K562 (cell line): ENCODE measurements around the gene FMN2. TPM values are rescaled to one million over a fixed set of nuclear protein-coding genes. Genes with fewer than 3 reads are reported as not detected.

Source experiments
- ATAC-seq: fragments of 200-7000 bp; cut with Tn5 transposase; 3 replicates; pipeline ENCODE4 v1.9.1; 2020; ENCODE audit warnings: moderate library complexity
- BruUV-seq: library from RNA; stranded (reverse); fragments of 400-500 nt; replicated peaks from 2 replicates; lab custom pipeline; 2021; lab: Mats Ljungman, UMichigan
- CTCF ChIA-PET: fragments of 300-600 bp; formaldehyde crosslinking; extraction: SDS; loops from one replicate; lab custom pipeline; 2021; ENCODE audit warnings: low intra/inter-chr PET ratio; lab: Yijun Ruan, JAX
- POLR2A ChIA-PET: fragments of 300-600, 350-650 bp; sonication (Branson Sonifier 250); formaldehyde crosslinking; extraction: SDS; loops from one replicate; lab custom pipeline; 2021; ENCODE audit warnings: antibody characterized with exemption, inconsistent platforms; lab: Yijun Ruan, JAX
- DNase-seq, 4 experiments: peaks; one replicate each; pipeline versions ENCODE4 v3.0.0 to v3.0.0-alpha.2; 2011 to 2018; ENCODE audit warnings: low spot score in 3 of 4, mixed read lengths in 3 of 4; ENCODE audit errors: extremely low read depth in 1 of 4
- FAIRE-seq: peaks from 2 replicates; lab custom pipeline; 2011; peaks lifted over from hg19 to GRCh38; lab: Jason Lieb, UNC
- H2AFZ ChIP-seq: 2 replicates; pipeline ENCODE4 v1.6.0; 2011; ENCODE audit warnings: low read depth, low read length, control low read depth, inconsistent platforms
- H3K27ac ChIP-seq: fragments of 200-600 bp; 3 replicates; pipeline ENCODE4 v1.8.0; 2011; ENCODE audit warnings: low read depth, mild to moderate bottlenecking, control low read depth, inconsistent platforms, low read length, moderate library complexity, mixed read lengths; ENCODE audit errors: extremely low read depth
- H3K27me3 ChIP-seq, 2 experiments: fragments of 300-600 bp in 1 of 2; 2 replicates in 1 of 2; 3 replicates in 1 of 2; pipeline versions ENCODE4 v1.6.0 to v1.8.0; 2011; ENCODE audit warnings: inconsistent platforms in 2 of 2, low read length in 2 of 2, mild to moderate bottlenecking in 1 of 2, mixed read lengths in 1 of 2, moderate library complexity in 1 of 2; ENCODE audit not compliant: control insufficient read depth in 2 of 2, insufficient read depth in 2 of 2
- H3K36me3 ChIP-seq: fragments of 300-600 bp; 3 replicates; pipeline ENCODE4 v1.8.0; 2011; ENCODE audit warnings: mild to moderate bottlenecking, low read length, inconsistent platforms; ENCODE audit not compliant: control insufficient read depth, insufficient read depth
- H3K4me1 ChIP-seq, 2 experiments: fragments of 200-600 bp in 1 of 2; replicated peaks in 1 of 2; 2 replicates in 1 of 2; 3 replicates in 1 of 2; pipeline versions ENCODE4 v1.5.1 to v1.8.0; 2011; ENCODE audit warnings: inconsistent platforms in 2 of 2, low read length in 2 of 2, mild to moderate bottlenecking in 1 of 2, mixed read lengths in 1 of 2, moderate library complexity in 1 of 2; ENCODE audit not compliant: control insufficient read depth in 2 of 2, insufficient read depth in 2 of 2
- H3K4me2 ChIP-seq: 2 replicates; pipeline ENCODE4 v1.6.1; 2011; ENCODE audit warnings: low read length, control low read depth, inconsistent platforms, mixed read lengths; ENCODE audit not compliant: insufficient read depth
- H3K4me3 ChIP-seq: fragments of 200-600 bp; sonication (generic), shearing (Covaris generic); 2 replicates; pipeline ENCODE4 v1.5.1; 2016; ENCODE audit warnings: control low read depth, inconsistent platforms
- H3K79me2 ChIP-seq: fragments of 200-600 bp; 3 replicates; pipeline ENCODE4 v1.8.0; 2011; ENCODE audit warnings: low read length, inconsistent platforms; ENCODE audit not compliant: control insufficient read depth, insufficient read depth
- H3K9ac ChIP-seq, 2 experiments: 2 replicates each; pipeline versions ENCODE4 v1.6.0 to v1.6.1; 2011; ENCODE audit warnings: low read depth in 2 of 2, low read length in 2 of 2, control low read depth in 1 of 2, inconsistent platforms in 1 of 2, mild to moderate bottlenecking in 1 of 2, mixed read lengths in 1 of 2; ENCODE audit not compliant: insufficient read depth in 1 of 2
- H3K9me1 ChIP-seq: one replicate; pipeline ENCODE4 v1.6.0; 2011; ENCODE audit warnings: inconsistent platforms, mild to moderate bottlenecking, low read length, moderate library complexity; ENCODE audit not compliant: control insufficient read depth, insufficient read depth
- H3K9me3 ChIP-seq: replicated peaks from 2 replicates; pipeline ENCODE4 v1.5.1; 2011; ENCODE audit warnings: low read depth, low read length, inconsistent platforms; ENCODE audit not compliant: control insufficient read depth, insufficient read depth
- H4K20me1 ChIP-seq: replicated peaks from 2 replicates; pipeline ENCODE4 v1.6.1; 2011; ENCODE audit warnings: low read length, inconsistent platforms, mixed read lengths; ENCODE audit not compliant: control insufficient read depth, insufficient read depth
- AFF4 ChIP-seq: sonication (generic); formaldehyde crosslinking; IDR thresholded peaks from 2 replicates; pipeline ENCODE4 v1.8.0; 2023; ENCODE audit warnings: mild to moderate bottlenecking, missing genetic modification reagents
- BCLAF1 ChIP-seq, 2 experiments: fragments of 450-650 bp in 1 of 2; IDR thresholded peaks; 2 replicates each; pipeline ENCODE4 v1.6.1; 2011 to 2017; ENCODE audit warnings: low read depth in 2 of 2, antibody characterized with exemption in 1 of 2, borderline replicate concordance in 1 of 2, low read length in 1 of 2, mild to moderate bottlenecking in 1 of 2, mixed read lengths in 1 of 2; ENCODE audit not compliant: control insufficient read depth in 1 of 2
- FOSL1 ChIP-seq: fragments of 200-800 bp; sonication (Bioruptor generic); conservative IDR thresholded peaks from 2 replicates; pipeline ENCODE4 v1.6.1; 2016; ENCODE audit warnings: missing genetic modification characterization, missing compliant biosample characterization
- HEY1 ChIP-seq: fragments of 250-450 bp; sonication (Bioruptor Pico); IDR thresholded peaks from 2 replicates; pipeline ENCODE4 v1.5.0; 2020; ENCODE audit warnings: mild to moderate bottlenecking, moderate library complexity, borderline replicate concordance
- MBD1 ChIP-seq: fragments of 250-450 bp; sonication (Bioruptor Pico); IDR thresholded peaks from 2 replicates; pipeline ENCODE4 v1.8.0; 2022; ENCODE audit warnings: inconsistent platforms
- PHF21A ChIP-seq: fragments of 450-650 bp; IDR thresholded peaks from 2 replicates; pipeline ENCODE4 v1.6.1; 2017; ENCODE audit warnings: low read depth, borderline replicate concordance
- TAF9B ChIP-seq: fragments of 450-650 bp; IDR thresholded peaks from 2 replicates; pipeline ENCODE4 v1.6.1; 2018; ENCODE audit warnings: mild to moderate bottlenecking; ENCODE audit not compliant: partially characterized antibody
- TFAP4 ChIP-seq: sonication (generic); formaldehyde crosslinking; IDR thresholded peaks from 2 replicates; pipeline ENCODE4 v1.8.0; 2022; ENCODE audit warnings: missing genetic modification reagents, mild to moderate bottlenecking, moderate library complexity, borderline replicate concordance
- ZNF217 ChIP-seq: sonication (generic); formaldehyde crosslinking; IDR thresholded peaks from 2 replicates; pipeline ENCODE4 v1.8.0; 2022; ENCODE audit warnings: mild to moderate bottlenecking, missing genetic modification reagents
- ZNF561 ChIP-seq: fragments of 450-650 bp; formaldehyde crosslinking; conservative IDR thresholded peaks from 2 replicates; pipeline ENCODE4 v1.4.0; 2020; ENCODE audit warnings: mild to moderate bottlenecking, moderate library complexity
- ZNF778 ChIP-seq: fragments of 450-650 bp; formaldehyde crosslinking; IDR thresholded peaks from 2 replicates; pipeline ENCODE4 v1.4.0; 2020; ENCODE audit warnings: mild to moderate bottlenecking, moderate library complexity
- WGBS: fragments of 100-300 bp; shearing (Covaris generic); methylation state at CpG from one replicate; pipeline ENCODE4 v1.1.6; 2016; ENCODE audit warnings: low coverage, mixed read lengths; ENCODE audit not compliant: insufficient coverage; ENCODE audit errors: missing lambda C conversion rate; 5-methylcytosine and 5-hydroxymethylcytosine counted together
- in situ Hi-C: fragments of 300-500 bp; cut with MboI; formaldehyde crosslinking; loops from 4 replicates; pipeline ENCODE4 v1.15.0; 2018; ENCODE audit warnings: inconsistent platforms, mixed read lengths
- intact Hi-C: fragments of 100-400 bp; cut with micrococcal nuclease; formaldehyde crosslinking; loops from 2 replicates; pipeline ENCODE4 v1.14.2; 2022
- polyA plus RNA-seq, 8 experiments: library from polyadenylated mRNA; depleted of rRNA in 4 of 8; stranded (reverse) in 5 of 8; unstranded in 3 of 8; fragments of >200 nt; fragmentation: Nextera tagmentation in 2 of 8; fragmentation: Illumina TruSeq in 1 of 8; extraction: Ambion mirVana in 2 of 8; extraction: Trizol in 1 of 8; gene quantifications; 2 replicates each; pipeline versions ENCODE4 v1.2.1 to v1.2.3, GENCODE V29; 2011 to 2014; ENCODE audit warnings: inconsistent platforms in 1 of 8, missing spikeins in 1 of 8
- total RNA-seq, 7 experiments: library from RNA; depleted of rRNA in 6 of 7; stranded (reverse); fragments of >200 nt in 6 of 7; fragmentation: Illumina TruSeq in 2 of 7; extraction: Trizol in 2 of 7; gene quantifications; 2 replicates each; pipeline versions ENCODE4 v1.2.1 to v1.2.3, GENCODE V29; 2011 to 2021; ENCODE audit warnings: low replicate concordance in 1 of 7

FMN2 gene
- total and polyA plus RNA-seq, 9 of the 15 experiments (the other 6 are each of a cell fraction or from before 2014, with no cell fraction given), result 0.15 to 0.45 (median 0.16) TPM; not detected in 3

- Histone ChIP-seq H4K20me1 (no peaks in the 10 kb centered on the region), H3K9ac (no peak overlapping the region), H3K4me3 (no peak overlapping the region), H3K27me3 (no peaks in the 10 kb centered on the region), H3K4me1 (no peaks in the 10 kb centered on the region), H3K36me3 (no peaks in the 10 kb centered on the region), H3K4me2 (no peak overlapping the region), H3K79me2 (no peaks in the 10 kb centered on the region), H3K27ac (no peak overlapping the region), H2AFZ (no peak overlapping the region), H3K9me1 (no peaks in the 10 kb centered on the region), H3K9me3 (no peaks in the 10 kb centered on the region)
- DNase-seq (no peak), ATAC-seq (no peak), FAIRE-seq (no peak)
- BruUV-seq, result no TSS peak
- WGBS, result 2% methylated on average over 4 of the region's 4 CpGs
- TF ChIP-seq AFF4 (no peak), BCLAF1 (IDR thresholded peaks at IDR 0.05; ENCODE audit: borderline replicate concordance in 1 of 2, control insufficient read depth in 1 of 2, low read depth in 2 of 2, low read length in 1 of 2) (no peak), ZNF778 (CRISPR knock-in tag) (no peak), TAF9B (no peak), HEY1 (no peak), PHF21A (no peak), ZNF561 (CRISPR knock-in tag) (no peak), FOSL1 (tag) (no peak), MBD1 (CRISPR knock-in tag) (no peak), ZNF217 (CRISPR knock-in tag) (no peak), TFAP4 (no peak)
- in situ Hi-C loops (no loop called here), intact Hi-C loops (no loop called here)
- ChIA-PET POLR2A (no interaction called here), CTCF (no interaction called here)
Observed at GRCh38 chr1:240401731-240402130, 310.0 kb downstream of the FMN2 start.
